GM12873 (cell line): ENCODE results near the gene TSGA10IP.

Experiments used
- TF ChIP-seq, protein P1 (sequence below): IDR thresholded peaks from 2 replicates; pipeline ENCODE4 v1.5.1; 2012; ENCODE audit warnings: low read depth, mild to moderate bottlenecking, moderate library complexity, low read length, control low read depth; ENCODE audit not compliant: insufficient read depth; ENCODE audit errors: missing control alignments

Gene TSGA10IP

DNA sequence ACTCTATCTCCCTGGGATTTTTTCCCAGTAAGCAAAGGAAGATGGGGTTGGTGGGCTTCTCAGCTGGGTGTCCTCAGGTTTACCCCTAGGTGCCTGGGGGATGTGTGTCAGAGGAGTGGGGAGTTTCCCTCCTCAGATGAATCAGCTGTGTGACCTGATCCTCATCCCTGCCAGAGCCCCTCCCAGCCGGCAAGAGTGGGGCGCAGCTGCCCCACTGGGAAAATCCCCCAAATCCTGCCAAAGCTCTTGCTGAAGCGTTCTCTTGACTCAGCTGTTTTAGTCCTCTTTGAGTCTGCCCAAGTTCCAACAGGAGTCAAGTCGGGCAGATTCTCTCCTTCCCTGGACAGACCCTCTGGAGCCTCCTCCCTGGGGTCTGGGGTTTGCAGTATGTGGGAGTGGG is 32.4 kb upstream of the TSGA10IP start:
- TF ChIP-seq, protein P1, sequence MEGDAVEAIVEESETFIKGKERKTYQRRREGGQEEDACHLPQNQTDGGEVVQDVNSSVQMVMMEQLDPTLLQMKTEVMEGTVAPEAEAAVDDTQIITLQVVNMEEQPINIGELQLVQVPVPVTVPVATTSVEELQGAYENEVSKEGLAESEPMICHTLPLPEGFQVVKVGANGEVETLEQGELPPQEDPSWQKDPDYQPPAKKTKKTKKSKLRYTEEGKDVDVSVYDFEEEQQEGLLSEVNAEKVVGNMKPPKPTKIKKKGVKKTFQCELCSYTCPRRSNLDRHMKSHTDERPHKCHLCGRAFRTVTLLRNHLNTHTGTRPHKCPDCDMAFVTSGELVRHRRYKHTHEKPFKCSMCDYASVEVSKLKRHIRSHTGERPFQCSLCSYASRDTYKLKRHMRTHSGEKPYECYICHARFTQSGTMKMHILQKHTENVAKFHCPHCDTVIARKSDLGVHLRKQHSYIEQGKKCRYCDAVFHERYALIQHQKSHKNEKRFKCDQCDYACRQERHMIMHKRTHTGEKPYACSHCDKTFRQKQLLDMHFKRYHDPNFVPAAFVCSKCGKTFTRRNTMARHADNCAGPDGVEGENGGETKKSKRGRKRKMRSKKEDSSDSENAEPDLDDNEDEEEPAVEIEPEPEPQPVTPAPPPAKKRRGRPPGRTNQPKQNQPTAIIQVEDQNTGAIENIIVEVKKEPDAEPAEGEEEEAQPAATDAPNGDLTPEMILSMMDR, result no peak

- TF ChIP-seq, protein P1, result no peak
Measured at GRCh38 chr11:65915101-65915820, 30.0 kb upstream of the TSGA10IP start.

DNA sequence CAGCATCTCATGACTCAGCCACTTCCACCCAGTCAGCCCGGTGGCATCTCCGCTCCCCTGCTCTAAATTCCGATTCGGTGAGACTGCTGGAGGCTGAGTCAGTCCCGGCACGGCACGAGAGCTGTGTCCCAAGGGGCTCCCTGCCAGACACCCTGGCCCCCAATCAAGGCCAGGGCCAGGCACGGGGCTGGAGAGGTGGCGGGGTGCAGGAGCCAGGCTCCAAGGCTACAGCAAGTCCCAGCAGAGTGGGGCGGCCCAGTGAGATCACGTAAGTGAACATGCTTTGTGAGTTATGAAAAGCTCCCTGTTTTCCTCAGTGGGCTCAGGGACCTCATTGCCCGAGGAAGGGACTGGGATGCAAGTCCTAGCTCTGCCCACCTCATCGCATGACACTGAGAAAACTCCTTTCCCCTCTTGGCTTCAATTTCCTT is 29.4 kb upstream of the TSGA10IP start:
- TF ChIP-seq, protein P1, result no peak

DNA sequence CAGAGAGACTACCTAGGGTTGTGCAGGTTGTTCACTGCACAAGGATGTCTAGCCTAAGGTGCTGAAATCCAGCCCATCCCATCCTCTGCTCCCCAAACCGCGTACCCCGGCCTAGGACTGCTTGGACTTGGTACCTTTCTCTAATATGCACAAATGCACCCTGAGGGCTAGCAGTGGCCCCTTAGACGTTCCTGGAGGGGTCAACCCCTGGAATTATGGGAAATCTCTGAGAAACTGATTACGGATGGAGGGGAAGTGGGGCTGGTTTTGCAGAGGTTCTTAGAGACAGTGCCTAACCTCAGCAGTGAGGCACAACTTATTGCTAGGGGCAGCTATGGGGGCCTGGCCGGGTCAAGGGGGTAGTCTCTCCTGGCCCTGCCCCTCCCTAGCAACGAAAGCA is 28.9 kb upstream of the TSGA10IP start:
- TF ChIP-seq, protein P1, result no peak

GRCh38 chr11:65917077-65917433 is 28.2 kb upstream of the TSGA10IP start:
- TF ChIP-seq, protein P1, result no peak

GRCh38 chr11:65917434-65918210 is 27.7 kb upstream of the TSGA10IP start:
- TF ChIP-seq, protein P1, result no peak
